H1 (cell line): Measurements from ENCODE around the gene ME1. TPM values are rescaled to one million over a fixed set of nuclear protein-coding genes. Genes with fewer than 3 reads are reported as not detected.

Experiments used
- ASH2L ChIP-seq: fragments of 200-600, 300-600 bp; sonication (generic); IDR thresholded peaks from one replicate; pipeline ENCODE4 v1.7.1; 2017; ENCODE audit warnings: low read length
- BACH1 ChIP-seq: IDR thresholded peaks from 2 replicates; pipeline ENCODE4 v1.6.1; 2012; ENCODE audit warnings: low read length, improper control_type of control experiment
- BCL11A ChIP-seq, 2 experiments: IDR thresholded peaks; one replicate each; pipeline ENCODE4 v1.6.1; 2011; ENCODE audit warnings: low read depth in 2 of 2, low read length in 2 of 2, mild to moderate bottlenecking in 2 of 2
- CBX8 ChIP-seq: fragments of 300-800, 300-1000 bp; sonication (generic); IDR thresholded peaks from 2 replicates; pipeline ENCODE4 v1.7.1; 2016; ENCODE audit warnings: low read depth, low read length, borderline replicate concordance
- CHD7 ChIP-seq: fragments of 300-600 bp; sonication (generic); IDR thresholded peaks from 2 replicates; pipeline ENCODE4 v1.7.1; 2012; ENCODE audit warnings: low read length, moderate library complexity, mild to moderate bottlenecking, inconsistent platforms; ENCODE audit not compliant: insufficient replicate concordance
- CREB1 ChIP-seq: IDR thresholded peaks from 2 replicates; pipeline ENCODE4 v1.6.1; 2012; ENCODE audit warnings: inconsistent platforms
- EGR1 ChIP-seq: IDR thresholded peaks from 2 replicates; pipeline ENCODE4 v1.6.1; 2011; ENCODE audit warnings: low read depth, low read length, borderline replicate concordance
- HDAC2 ChIP-seq, 2 experiments: fragments of 300-600 bp in 1 of 2; sonication (generic) in 1 of 2; IDR thresholded peaks; 2 replicates each; pipeline ENCODE4 v1.6.1; 2011 to 2012; ENCODE audit warnings: low read depth in 2 of 2, low read length in 2 of 2, mild to moderate bottlenecking in 2 of 2, moderate library complexity in 2 of 2, borderline replicate concordance in 1 of 2, inconsistent platforms in 1 of 2
- MAFK ChIP-seq: IDR thresholded peaks from 2 replicates; pipeline ENCODE4 v1.6.1; 2012; ENCODE audit warnings: low read depth, mild to moderate bottlenecking, improper control_type of control experiment, low read length
- SIRT6 ChIP-seq: IDR thresholded peaks from one replicate; pipeline ENCODE4 v1.7.1; 2012; ENCODE audit warnings: low read length, inconsistent platforms
- SP4 ChIP-seq: IDR thresholded peaks from 2 replicates; pipeline ENCODE4 v1.6.1; 2012; ENCODE audit warnings: low read length, inconsistent platforms
- YY1 ChIP-seq: IDR thresholded peaks from 2 replicates; pipeline ENCODE4 v1.6.1; 2011; ENCODE audit warnings: low read depth, mild to moderate bottlenecking, low read length
- polyA plus RNA-seq, 7 experiments: library from polyadenylated mRNA; depleted of rRNA in 3 of 7; stranded (reverse) in 5 of 7; unstranded in 2 of 7; fragments of >200 nt in 5 of 7; fragments of 200-250 nt in 2 of 7; gene quantifications; 1 replicate in 5 of 7; 2 replicates in 1 of 7; 4 replicates in 1 of 7; pipeline versions ENCODE4 v1.2.1 to v1.2.3, GENCODE V29; 2011 to 2013; ENCODE audit warnings: missing spikeins in 2 of 7, mixed read lengths in 2 of 7
- total RNA-seq: library from RNA; stranded (reverse); fragmentation: NEBNext Ultra II Directional; extraction: Animal tissue kit (Norgen Biotek cat#: 25700); gene quantifications from 2 replicates; pipeline ENCODE4 v1.2.1, GENCODE V29; 2021

Gene ME1
- total and polyA plus RNA-seq, 2 of the 8 experiments (the other 6 are each of a cell fraction or from before 2014, with no cell fraction given), result 1.3 to 3.9 TPM

GRCh38 chr6:83354747-83355146 lies 76.1 kb downstream of the ME1 start (continued):
- TF ChIP-seq CHD7, result no peak
- TF ChIP-seq CREB1, result no peak
- TF ChIP-seq CBX8, result no peak
- no peak for TF ChIP-seq BCL11A (IDR thresholded peaks at IDR 0.05; ENCODE audit: low read depth in 2 of 2, low read length in 2 of 2)
- no peak for TF ChIP-seq ASH2L
- TF ChIP-seq BACH1, result no peak
- no peak for TF ChIP-seq EGR1
- TF ChIP-seq HDAC2 (IDR thresholded peaks at IDR 0.05; ENCODE audit: borderline replicate concordance in 1 of 2, low read depth in 2 of 2, low read length in 2 of 2), result no peak
- no peak for TF ChIP-seq YY1
- no peak for TF ChIP-seq SP4
- TF ChIP-seq MAFK, result no peak
- no peak for TF ChIP-seq SIRT6
